Esophagus (tissue), 2 donors: Measurements from ENCODE around the gene CACNB4. TPM values are rescaled to one million over a fixed set of nuclear protein-coding genes. Genes with fewer than 3 reads are reported as not detected.
A peak's percentile ranks its signal among the peaks of the same experiment; 100 is the strongest.

Source experiments
- H3K27ac ChIP-seq, 2 donors: one replicate each; pipeline ENCODE4 v1.5.1; 2013; ENCODE audit warnings: low read depth in 2 of 2, mild to moderate bottlenecking in 2 of 2, inconsistent platforms in 1 of 2, low read length in 1 of 2, moderate library complexity in 1 of 2
- H3K27me3 ChIP-seq, 2 donors: one replicate each; pipeline ENCODE4 v1.6.1; 2013; ENCODE audit warnings: low read length in 2 of 2, control low read depth in 1 of 2, mild to moderate bottlenecking in 1 of 2; ENCODE audit not compliant: insufficient read depth in 2 of 2, control insufficient read depth in 1 of 2
- H3K36me3 ChIP-seq, 2 donors: one replicate each; pipeline ENCODE4 v1.6.1; 2013; ENCODE audit warnings: low read length in 1 of 2; ENCODE audit not compliant: control insufficient read depth in 2 of 2, insufficient read depth in 2 of 2
- H3K4me1 ChIP-seq, 2 donors: one replicate each; pipeline ENCODE4 v1.6.1; 2013; ENCODE audit warnings: low read length in 1 of 2; ENCODE audit not compliant: control insufficient read depth in 2 of 2, insufficient read depth in 2 of 2
- H3K4me3 ChIP-seq, 2 donors: one replicate each; pipeline ENCODE4 v1.5.1; 2013; ENCODE audit warnings: low read length in 2 of 2, mild to moderate bottlenecking in 2 of 2, low read depth in 1 of 2, moderate library complexity in 1 of 2
- H3K9me3 ChIP-seq, 2 donors: one replicate each; pipeline ENCODE4 v1.6.1; 2013; ENCODE audit warnings: mild to moderate bottlenecking in 2 of 2, low read depth in 1 of 2, low read length in 1 of 2, moderate library complexity in 1 of 2; ENCODE audit not compliant: control insufficient read depth in 2 of 2, insufficient read depth in 1 of 2
- WGBS, 2 donors: extraction: QIAGEN DNeasy Blood & Tissue Kit; methylation state at CpG; one replicate each; pipeline ENCODE4 v1.1.7; 2013; 5-methylcytosine and 5-hydroxymethylcytosine counted together
- polyA plus RNA-seq, 2 donors: library from polyadenylated mRNA; stranded (reverse); fragments of 200-250 nt; gene quantifications; one replicate each; pipeline ENCODE4 v1.2.3, GENCODE V29; 2013
- donor health status: healthy with polysubstance abuse.
- donor health status: Bipolar disorder and iron deficiency.

CACNB4 gene
- polyA plus RNA-seq, 2 donors: 1.2 to 1.3 TPM

GRCh38 chr2:151967829-151968722, 130.8 kb downstream of the CACNB4 start:
- WGBS, 2 donors: 90 to 91% methylated on average over 11 of the region's 11 CpGs
- no peaks in the 10 kb centered on the region for H3K36me3 ChIP-seq
- no peaks in the 10 kb centered on the region for H3K27me3 ChIP-seq
- no peaks in the 10 kb centered on the region for H3K4me1 ChIP-seq
- H3K9me3 ChIP-seq: no peaks in the 10 kb centered on the region
- H3K4me3 ChIP-seq: no peak overlapping the region
- no peak overlapping the region for H3K27ac ChIP-seq

GRCh38 chr2:151965884-151966283, 133.0 kb downstream of the CACNB4 start:
- H3K4me3 ChIP-seq: no peak overlapping the region
- no peaks in the 10 kb centered on the region for H3K27me3 ChIP-seq
- 93 to 94% methylated on average over 4 of the region's 4 CpGs for WGBS, 2 donors
- H3K27ac ChIP-seq: no peak overlapping the region
- no peaks in the 10 kb centered on the region for H3K4me1 ChIP-seq
- H3K9me3 ChIP-seq: no peaks in the 10 kb centered on the region
- no peaks in the 10 kb centered on the region for H3K36me3 ChIP-seq

GRCh38 chr2:151961558-151961957, 137.3 kb downstream of the CACNB4 start:
- Histone ChIP-seq H3K9me3 (no peaks in the 10 kb centered on the region), H3K4me1 (no peaks in the 10 kb centered on the region), H3K4me3 (no peak overlapping the region), H3K27me3 (no peaks in the 10 kb centered on the region), H3K27ac (no peak overlapping the region), H3K36me3 (no peaks in the 10 kb centered on the region)
- WGBS, 2 donors: 95 to 96% methylated on average over 4 of the region's 4 CpGs

GRCh38 chr2:151959238-151959637, 139.6 kb downstream of the CACNB4 start:
- Histone ChIP-seq H3K4me3 (no peak overlapping the region), H3K36me3 (no peaks in the 10 kb centered on the region), H3K27me3 (no peaks in the 10 kb centered on the region), H3K4me1 (no peaks in the 10 kb centered on the region), H3K9me3 (no peaks in the 10 kb centered on the region), H3K27ac (no peak overlapping the region)
- 68 to 84% methylated on average over 1 of the region's 1 CpG for whole genome bisulfite sequencing, 2 donors

- Histone ChIP-seq H3K4me1 (no peaks in the 10 kb centered on the region), H3K27ac (no peak overlapping the region), H3K27me3 (peaks cover 0 to 3% of the 10 kb centered on the region in 2 donors), H3K4me3 (no peak overlapping the region), H3K9me3 (no peaks in the 10 kb centered on the region), H3K36me3 (no peaks in the 10 kb centered on the region)
- 63 to 70% methylated on average over 2 of the region's 2 CpGs for WGBS, 2 donors
Measured at GRCh38 chr2:151953467-151953866, 145.4 kb downstream of the CACNB4 start.

GRCh38 chr2:151952691-151953456, 146.0 kb downstream of the CACNB4 start:
- 89 to 91% methylated on average over 14 of the region's 14 CpGs for WGBS, 2 donors
- Histone ChIP-seq H3K4me3 (no peak overlapping the region), H3K9me3 (no peaks in the 10 kb centered on the region), H3K4me1 (peaks cover 0 to 2% of the 10 kb centered on the region in 2 donors), H3K27ac (no peak overlapping the region), H3K27me3 (peaks cover 0 to 3% of the 10 kb centered on the region in 2 donors), H3K36me3 (no peaks in the 10 kb centered on the region)

GRCh38 chr2:151947813-151948165, 151.1 kb downstream of the CACNB4 start:
- Histone ChIP-seq H3K27me3 (no peaks in the 10 kb centered on the region), H3K4me1 (peaks cover 2% of the 10 kb centered on the region in 2 donors), H3K27ac (peak overlapping the region; percentile 66 to 82), H3K9me3 (no peaks in the 10 kb centered on the region), H3K4me3 (peak overlapping the region in 1 of 2 donors; percentile 10), H3K36me3 (no peaks in the 10 kb centered on the region)
- WGBS, 2 donors: 31 to 44% methylated on average over 5 of the region's 5 CpGs

- H3K4me3 ChIP-seq: peak overlapping the region in 1 of 2 donors; percentile 10
- H3K27me3 ChIP-seq: no peaks in the 10 kb centered on the region
- H3K27ac ChIP-seq: peak overlapping the region; percentile 66 to 82
- 31 to 35% methylated on average over 15 of the region's 15 CpGs for WGBS, 2 donors
- H3K4me1 ChIP-seq: peaks cover 2% of the 10 kb centered on the region in 2 donors
- H3K36me3 ChIP-seq: no peaks in the 10 kb centered on the region
- H3K9me3 ChIP-seq: no peaks in the 10 kb centered on the region
Measured at GRCh38 chr2:151946899-151947812, 151.7 kb downstream of the CACNB4 start.

GRCh38 chr2:151946250-151946884, 152.5 kb downstream of the CACNB4 start:
- no peaks in the 10 kb centered on the region for H3K9me3 ChIP-seq
- H3K36me3 ChIP-seq: no peaks in the 10 kb centered on the region
- peaks cover 2% of the 10 kb centered on the region in 2 donors for H3K4me1 ChIP-seq
- H3K27ac ChIP-seq: peak overlapping the region in 1 of 2 donors; percentile 85
- no peak overlapping the region for H3K4me3 ChIP-seq
- 65 to 73% methylated on average over 6 of the region's 6 CpGs for WGBS, 2 donors
- no peaks in the 10 kb centered on the region for H3K27me3 ChIP-seq
